ENCODE measurements around the gene SPAG17. TPM values are rescaled to one million over a fixed set of nuclear protein-coding genes. Genes with fewer than 3 reads are reported as not detected.

SPAG17 gene
- total RNA-seq, 1 experiment from 2014 or later, result not detected

DNA sequence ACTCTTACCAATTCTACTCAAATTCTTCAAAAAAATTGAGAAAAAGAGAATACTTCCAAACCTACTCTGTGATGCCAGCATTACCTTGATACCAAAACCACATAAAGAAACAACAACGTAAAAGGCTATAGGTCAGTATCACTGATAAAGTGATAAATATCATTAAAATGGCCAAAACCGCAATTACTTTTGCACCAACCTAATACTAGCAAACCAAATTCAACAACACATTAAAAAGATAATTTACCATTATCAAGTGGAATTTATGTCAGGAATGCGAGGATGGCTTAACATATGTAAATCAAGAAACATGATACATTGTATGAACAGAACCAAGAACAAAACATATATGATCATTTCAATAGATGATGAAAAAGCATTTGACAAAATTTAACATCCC is 7.0 kb downstream of the SPAG17 start:
- ATAC-seq (no peak), DNase-seq (ENCODE audit: low read depth, low spot score) (no peak)
- Histone ChIP-seq H3K27ac (ENCODE audit: low read depth, low read length) (no peak overlapping the region), H3K9me3 (ENCODE audit: control insufficient read depth in 1 of 2, insufficient read depth in 1 of 2, low read depth in 1 of 2, low read length in 2 of 2) (no peaks in the 10 kb centered on the region), H2AFZ (ENCODE audit: low read depth, low read length, poor library complexity, severe bottlenecking) (no peak overlapping the region), H4K20me1 (ENCODE audit: insufficient read depth) (no peaks in the 10 kb centered on the region), H3K79me2 (ENCODE audit: insufficient read depth, low read length) (no peaks in the 10 kb centered on the region), H3K4me3 (replicated peaks in 1 of 2; ENCODE audit: low read depth in 1 of 2, low read length in 2 of 2) (no peak overlapping the region), H3K36me3 (ENCODE audit: control insufficient read depth in 1 of 2, insufficient read depth in 2 of 2, low read length in 2 of 2) (no peaks in the 10 kb centered on the region; a peak in 1 of 4 replicates), H3K4me1 (ENCODE audit: control insufficient read depth in 1 of 2, insufficient read depth in 2 of 2, low read length in 2 of 2) (no peaks in the 10 kb centered on the region), H3K4me2 (ENCODE audit: low read length) (no peak overlapping the region), H3K9me2 (ENCODE audit: insufficient read depth) (no peaks in the 10 kb centered on the region), H3K27me3 (ENCODE audit: insufficient read depth, low read length) (no peaks in the 10 kb centered on the region), H3K9ac (ENCODE audit: low read length) (no peak overlapping the region)
- intact Hi-C loops (cut with micrococcal nuclease), result no loop called here
- ChIA-PET CTCF (no interaction called here), RAD21 (ENCODE audit: low non-redundant PET in 1 of 2, low total read pairs in 2 of 2, uncharacterized antibody in 2 of 2, unreplicated experiment in 2 of 2) (no interaction called here), POLR2A (no interaction called here)
- BruUV-seq (replicated peaks), result no TSS peak
- TF ChIP-seq JUND (IDR thresholded peaks at IDR 0.05), result no peak
- no peak for TF ChIP-seq TCF7L2 (IDR thresholded peaks at IDR 0.05; ENCODE audit: borderline replicate concordance, extremely low read depth, insufficient read depth, insufficient read length)
- no peak for TF ChIP-seq EZH2phosphoT487 (IDR thresholded peaks at IDR 0.05; ENCODE audit: borderline replicate concordance)
- TF ChIP-seq, protein P1, sequence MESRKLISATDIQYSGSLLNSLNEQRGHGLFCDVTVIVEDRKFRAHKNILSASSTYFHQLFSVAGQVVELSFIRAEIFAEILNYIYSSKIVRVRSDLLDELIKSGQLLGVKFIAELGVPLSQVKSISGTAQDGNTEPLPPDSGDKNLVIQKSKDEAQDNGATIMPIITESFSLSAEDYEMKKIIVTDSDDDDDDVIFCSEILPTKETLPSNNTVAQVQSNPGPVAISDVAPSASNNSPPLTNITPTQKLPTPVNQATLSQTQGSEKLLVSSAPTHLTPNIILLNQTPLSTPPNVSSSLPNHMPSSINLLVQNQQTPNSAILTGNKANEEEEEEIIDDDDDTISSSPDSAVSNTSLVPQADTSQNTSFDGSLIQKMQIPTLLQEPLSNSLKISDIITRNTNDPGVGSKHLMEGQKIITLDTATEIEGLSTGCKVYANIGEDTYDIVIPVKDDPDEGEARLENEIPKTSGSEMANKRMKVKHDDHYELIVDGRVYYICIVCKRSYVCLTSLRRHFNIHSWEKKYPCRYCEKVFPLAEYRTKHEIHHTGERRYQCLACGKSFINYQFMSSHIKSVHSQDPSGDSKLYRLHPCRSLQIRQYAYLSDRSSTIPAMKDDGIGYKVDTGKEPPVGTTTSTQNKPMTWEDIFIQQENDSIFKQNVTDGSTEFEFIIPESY (IDR thresholded peaks at IDR 0.05; ENCODE audit: extremely low read depth, insufficient replicate concordance, low read length), result no peak
- TF ChIP-seq FOSL1 (IDR thresholded peaks at IDR 0.05; ENCODE audit: low read depth), result no peak
- TF ChIP-seq CEBPB (IDR thresholded peaks at IDR 0.05; ENCODE audit: low read depth), result no peak
- TF ChIP-seq, protein P2, sequence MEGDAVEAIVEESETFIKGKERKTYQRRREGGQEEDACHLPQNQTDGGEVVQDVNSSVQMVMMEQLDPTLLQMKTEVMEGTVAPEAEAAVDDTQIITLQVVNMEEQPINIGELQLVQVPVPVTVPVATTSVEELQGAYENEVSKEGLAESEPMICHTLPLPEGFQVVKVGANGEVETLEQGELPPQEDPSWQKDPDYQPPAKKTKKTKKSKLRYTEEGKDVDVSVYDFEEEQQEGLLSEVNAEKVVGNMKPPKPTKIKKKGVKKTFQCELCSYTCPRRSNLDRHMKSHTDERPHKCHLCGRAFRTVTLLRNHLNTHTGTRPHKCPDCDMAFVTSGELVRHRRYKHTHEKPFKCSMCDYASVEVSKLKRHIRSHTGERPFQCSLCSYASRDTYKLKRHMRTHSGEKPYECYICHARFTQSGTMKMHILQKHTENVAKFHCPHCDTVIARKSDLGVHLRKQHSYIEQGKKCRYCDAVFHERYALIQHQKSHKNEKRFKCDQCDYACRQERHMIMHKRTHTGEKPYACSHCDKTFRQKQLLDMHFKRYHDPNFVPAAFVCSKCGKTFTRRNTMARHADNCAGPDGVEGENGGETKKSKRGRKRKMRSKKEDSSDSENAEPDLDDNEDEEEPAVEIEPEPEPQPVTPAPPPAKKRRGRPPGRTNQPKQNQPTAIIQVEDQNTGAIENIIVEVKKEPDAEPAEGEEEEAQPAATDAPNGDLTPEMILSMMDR (IDR thresholded peaks at IDR 0.05 in 2 of 3, conservative IDR thresholded peaks at IDR 0.05 in 1 of 3; ENCODE audit: borderline replicate concordance in 1 of 3, insufficient read depth in 1 of 3, low read depth in 2 of 3, low read length in 2 of 3), result no peak
- no peak for TF ChIP-seq YY1 (IDR thresholded peaks at IDR 0.05; ENCODE audit: extremely low read depth, insufficient replicate concordance, low read depth, low read length)
- TF ChIP-seq ELF1 (IDR thresholded peaks at IDR 0.05; ENCODE audit: borderline replicate concordance, low read depth), result no peak
- TF ChIP-seq POLR2AphosphoS5 (IDR thresholded peaks at IDR 0.05; ENCODE audit: low read depth, low read length), result no peak
- TF ChIP-seq SP1 (IDR thresholded peaks at IDR 0.05; ENCODE audit: low read depth), result no peak
- TF ChIP-seq EGR1 (IDR thresholded peaks at IDR 0.05; ENCODE audit: low read depth), result no peak

Data from HCT116 (cell line).